ENCODE data around the gene LDB2. TPM values are rescaled to one million over a fixed set of nuclear protein-coding genes. Genes with fewer than 3 reads are reported as not detected.
A peak's percentile ranks its signal among the peaks of the same experiment; 100 is the strongest.
"Not testable (repeated sequence)": the region's sequence is repeated elsewhere in the genome, so short reads cannot be mapped to it uniquely, and the experiment has no call there.

The LDB2 gene
- total RNA-seq, 1 experiment from 2014 or later = 33.5 TPM

DNA sequence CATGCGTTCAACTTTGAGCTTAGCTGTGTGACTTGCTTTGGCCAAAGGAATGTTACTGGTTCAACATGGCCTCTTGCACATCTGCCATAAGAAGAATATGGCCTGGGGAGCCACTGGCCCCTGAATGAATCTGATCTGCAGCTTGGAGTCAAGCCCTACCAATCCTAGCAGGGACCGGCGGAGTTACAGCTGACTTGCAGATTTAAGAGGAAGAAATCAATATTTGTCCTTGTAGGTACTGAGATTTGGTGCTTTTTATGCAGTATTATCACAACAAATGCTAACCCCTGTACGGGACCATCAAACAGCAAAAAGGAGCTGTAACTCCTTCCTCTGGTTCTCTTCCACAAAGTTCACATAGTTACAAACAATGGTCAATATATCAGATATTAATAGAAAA is 252.0 kb downstream of the LDB2 start:
- no peak for DNase-seq (ENCODE audit: low read depth)

DNA sequence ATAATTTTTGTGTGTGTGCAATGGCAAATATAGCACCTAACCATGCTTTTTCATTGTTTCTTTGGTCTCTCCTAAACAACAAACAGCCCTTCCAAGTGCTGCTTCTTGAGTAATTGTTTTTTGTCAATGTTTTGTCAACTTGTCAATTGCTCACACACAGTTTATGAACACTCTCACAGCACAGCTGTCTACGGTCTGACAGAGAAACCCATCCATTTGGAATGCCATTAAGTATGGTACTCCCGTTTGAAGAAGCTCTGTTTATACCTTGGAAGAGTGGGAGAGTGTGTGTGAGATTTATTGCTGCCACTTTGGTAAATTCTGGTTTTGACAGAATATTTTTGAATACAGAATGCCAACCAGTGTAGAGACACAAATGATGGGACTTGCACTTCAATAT is 254.6 kb downstream of the LDB2 start:
- DNase-seq (ENCODE audit: low read depth) = no peak

- DNase-seq (ENCODE audit: low read depth) = peak; percentile 26
These were observed 255.5 kb downstream of the LDB2 start for GRCh38 chr4:16642897-16643296.

DNA sequence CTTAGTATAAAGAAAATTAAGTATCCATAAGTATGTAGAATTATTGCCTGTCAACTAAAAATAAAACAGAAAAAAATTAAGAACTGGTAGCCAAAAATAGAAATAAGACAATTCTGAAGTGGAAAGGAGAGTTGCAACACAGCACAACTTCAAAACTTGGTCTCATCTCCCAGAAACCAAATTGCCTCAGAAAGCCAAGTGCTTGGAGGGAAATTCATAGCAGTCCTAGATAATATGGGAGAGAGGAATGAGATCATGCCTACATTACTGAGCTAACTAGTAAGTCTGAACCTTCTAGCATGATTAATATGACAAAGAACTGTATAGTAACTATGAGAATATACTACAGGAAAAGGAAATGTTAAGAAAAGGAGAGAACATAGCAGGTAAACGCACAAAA is 256.5 kb downstream of the LDB2 start:
- no peak for DNase-seq (ENCODE audit: low read depth)

GRCh38 chr4:16636912-16637630 is 261.4 kb downstream of the LDB2 start:
- DNase-seq (ENCODE audit: low read depth) = peak; percentile 69

GRCh38 chr4:16636304-16636703 is 262.1 kb downstream of the LDB2 start:
- no peak for DNase-seq (ENCODE audit: low read depth)

DNA sequence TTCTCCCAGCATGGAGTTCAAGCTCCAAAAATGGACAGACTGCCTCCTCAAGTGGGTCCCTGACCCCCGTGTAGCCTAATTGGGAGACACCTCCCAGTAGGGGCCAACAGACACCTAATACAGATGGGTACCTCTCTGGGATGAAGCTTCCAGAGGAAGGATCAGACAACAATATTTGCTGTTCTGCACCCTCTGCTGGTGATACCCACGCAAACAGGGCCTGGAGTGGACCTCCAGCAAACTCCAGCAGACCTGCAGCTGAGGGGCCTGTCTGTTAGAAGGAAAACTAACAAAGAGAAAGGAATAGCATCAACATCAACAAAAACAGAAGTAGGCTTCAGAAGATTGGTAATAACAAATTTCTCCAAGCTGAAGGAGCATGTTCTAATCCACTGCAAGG is 269.2 kb downstream of the LDB2 start:
- DNase-seq (ENCODE audit: low read depth) = not testable (repeated sequence)

DNA sequence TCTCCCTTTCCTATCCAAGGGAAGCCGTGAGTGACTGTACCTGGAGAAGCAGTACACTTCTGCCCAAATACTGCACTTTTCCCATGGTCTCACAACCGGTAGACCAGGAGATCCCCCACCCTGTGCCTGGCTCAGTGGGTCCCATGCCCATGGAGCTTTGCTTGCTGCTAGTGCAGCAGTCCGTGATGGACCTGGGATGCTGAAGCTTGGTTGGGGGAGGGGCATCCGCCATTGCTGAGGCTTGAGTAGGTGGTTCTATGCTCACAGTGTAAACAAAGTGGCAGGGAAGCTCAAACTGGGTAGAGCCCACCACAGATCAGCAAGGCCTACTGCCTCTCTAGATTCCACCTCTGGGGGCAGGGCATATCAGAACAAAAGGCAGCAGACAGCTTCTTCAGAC is 269.6 kb downstream of the LDB2 start:
- not testable (repeated sequence) for DNase-seq (ENCODE audit: low read depth)

DNA sequence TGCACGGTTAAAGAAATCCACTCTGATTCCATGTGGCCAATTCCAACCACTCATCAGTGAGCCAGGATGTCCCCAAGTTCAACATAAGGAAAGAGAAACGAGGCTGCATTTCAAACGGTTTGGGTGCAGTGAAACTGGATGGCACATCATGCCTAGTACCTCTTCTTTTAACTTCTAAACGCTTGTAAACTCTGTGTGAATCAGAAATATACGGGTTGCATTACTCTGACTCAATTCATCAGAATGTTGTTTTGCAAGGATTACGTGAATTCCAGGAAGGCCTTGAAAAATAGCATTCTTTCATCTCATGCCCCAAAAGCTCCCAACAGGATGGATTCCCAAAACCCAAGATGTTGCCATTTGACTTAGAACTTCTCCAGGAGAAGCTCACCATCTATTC is 270.4 kb downstream of the LDB2 start:
- peak; percentile 94 for DNase-seq (ENCODE audit: low read depth)

DNA sequence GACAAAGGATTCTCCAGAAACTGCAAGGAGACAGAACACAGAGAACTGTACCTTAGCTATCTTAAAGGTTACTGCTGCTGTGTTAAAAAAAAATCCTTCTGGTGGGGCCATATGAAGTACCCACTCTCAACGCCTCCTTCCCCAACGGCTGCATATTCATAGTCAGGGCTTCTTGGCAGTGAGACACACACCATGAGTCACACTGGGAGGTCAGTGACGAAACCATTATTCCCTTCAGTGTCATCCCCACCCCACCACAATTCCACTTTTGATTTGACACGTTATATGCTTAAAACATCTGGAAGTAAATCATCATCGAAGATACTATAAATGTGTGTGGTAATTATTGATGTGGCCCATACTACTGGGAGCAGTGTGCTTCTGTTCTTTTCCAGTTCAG is 271.5 kb downstream of the LDB2 start:
- peak; percentile 93 for DNase-seq (ENCODE audit: low read depth)

- DNase-seq (ENCODE audit: low read depth) = no peak
These were observed 275.6 kb downstream of the LDB2 start for GRCh38 chr4:16622826-16623225.

DNA sequence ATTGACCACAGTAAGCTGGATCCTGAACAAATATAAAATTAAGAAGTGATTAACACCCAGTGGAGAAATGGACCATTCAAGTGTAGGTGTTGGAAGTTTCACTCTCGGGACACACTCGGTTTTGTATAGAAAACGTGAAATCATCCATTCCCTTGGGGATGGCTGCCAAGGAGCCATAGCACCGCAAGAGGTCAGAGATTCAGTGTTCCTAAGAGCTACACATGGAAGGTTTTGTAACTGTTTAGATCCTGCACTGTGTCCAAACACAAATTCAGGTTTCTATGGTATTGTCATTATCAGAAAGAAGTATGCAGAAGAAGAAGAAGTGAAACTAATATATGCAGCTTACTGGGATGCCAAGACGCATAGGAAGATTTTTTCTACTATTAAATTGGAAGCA is 281.0 kb downstream of the LDB2 start:
- peak; percentile 53 for DNase-seq (ENCODE audit: low read depth)

- no peak for DNase-seq (ENCODE audit: low read depth)
These were observed 281.4 kb downstream of the LDB2 start for GRCh38 chr4:16617011-16617410.

DNA sequence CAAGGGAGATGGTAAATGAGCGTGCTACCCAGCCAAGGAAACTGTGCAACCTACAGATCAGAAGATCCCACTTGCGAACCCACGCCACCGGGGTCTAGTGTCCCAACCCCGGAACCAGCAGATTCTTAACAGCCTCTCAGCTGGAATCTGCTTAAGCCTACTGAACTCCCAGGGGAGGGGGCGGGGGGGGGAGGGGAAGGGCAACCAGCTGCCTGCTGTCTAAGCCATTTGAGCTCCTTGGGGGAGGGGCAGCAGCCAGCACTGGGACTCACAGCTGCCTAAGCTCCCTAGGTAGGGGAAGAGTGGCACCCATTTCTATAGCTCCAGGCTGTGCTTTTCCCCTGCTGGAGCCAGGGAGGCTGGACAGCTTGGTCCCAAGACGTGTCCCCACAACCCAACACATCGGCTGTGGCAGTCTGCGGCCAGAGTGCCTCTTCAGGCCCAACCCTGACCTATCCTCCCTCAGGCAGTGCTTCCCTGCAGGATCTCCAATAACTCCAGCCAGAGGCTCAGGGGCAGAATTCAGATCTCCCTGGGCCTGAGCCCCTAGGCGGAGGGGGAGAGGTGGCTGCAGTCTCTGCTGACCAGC is 289.2 kb downstream of the LDB2 start:
- DNase-seq (ENCODE audit: low read depth) = no peak

- DNase-seq (ENCODE audit: low read depth) = no peak
These were observed 289.8 kb downstream of the LDB2 start for GRCh38 chr4:16608611-16609125.

- peak; percentile 51 for DNase-seq (ENCODE audit: low read depth)
These were observed 290.3 kb downstream of the LDB2 start for GRCh38 chr4:16608123-16608522.

DNA sequence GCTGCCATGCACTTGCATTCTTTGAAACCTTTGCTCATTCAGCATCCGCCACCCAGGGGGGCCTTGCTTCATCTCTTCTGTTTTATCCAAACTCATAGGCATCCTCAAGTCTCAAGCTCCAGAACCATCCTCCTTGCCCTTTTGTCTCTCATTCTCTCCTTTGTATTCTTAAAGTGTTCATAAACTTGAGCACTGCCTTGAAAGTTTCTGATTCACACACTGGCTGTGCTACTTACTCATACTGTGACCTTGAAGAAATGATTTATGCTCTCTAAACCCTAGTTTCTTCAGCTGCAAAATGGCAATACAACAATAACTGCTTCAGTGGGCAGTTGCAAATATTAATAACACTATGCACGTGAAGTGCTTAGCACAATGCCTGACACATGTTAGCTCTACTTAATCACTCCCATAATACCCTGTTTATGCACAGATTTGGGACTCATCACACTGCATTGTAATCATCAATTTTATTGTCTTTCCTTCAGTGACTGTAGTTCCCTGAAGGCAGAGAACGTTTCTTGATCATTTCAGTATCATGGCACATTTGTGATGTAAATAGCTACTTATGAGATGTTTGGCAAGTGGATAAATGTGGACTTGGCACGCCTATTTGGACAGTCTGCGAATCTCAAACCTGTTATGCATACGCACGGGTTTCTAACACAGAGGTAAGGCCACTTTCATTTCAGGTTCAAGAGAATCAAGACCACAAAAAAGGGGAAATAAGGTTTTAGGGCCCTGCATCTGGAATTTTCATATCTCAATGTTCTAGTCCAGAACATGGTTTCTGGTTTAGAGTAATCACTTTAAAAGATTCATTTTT is 291.0 kb downstream of the LDB2 start:
- no peak for DNase-seq (ENCODE audit: low read depth)

DNA sequence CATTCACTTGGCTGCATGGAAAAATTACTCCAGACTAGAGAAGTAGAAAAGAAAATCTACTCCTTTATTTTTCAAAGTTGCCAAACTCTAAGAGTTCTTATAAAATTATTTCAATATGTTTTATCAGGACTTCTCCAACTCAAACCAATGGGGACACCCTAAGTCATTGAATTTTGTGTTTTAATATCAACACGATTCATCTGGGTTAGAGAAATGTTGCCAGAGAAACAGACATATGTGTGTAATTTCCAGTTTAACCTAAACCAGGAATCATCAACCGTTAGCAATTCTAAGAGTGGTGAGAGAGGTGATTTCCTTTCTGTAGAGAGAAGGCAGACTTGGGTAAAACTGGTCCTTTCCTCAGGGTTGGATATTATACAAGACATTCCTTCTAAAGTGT is 291.8 kb downstream of the LDB2 start:
- DNase-seq (ENCODE audit: low read depth) = no peak

DNA sequence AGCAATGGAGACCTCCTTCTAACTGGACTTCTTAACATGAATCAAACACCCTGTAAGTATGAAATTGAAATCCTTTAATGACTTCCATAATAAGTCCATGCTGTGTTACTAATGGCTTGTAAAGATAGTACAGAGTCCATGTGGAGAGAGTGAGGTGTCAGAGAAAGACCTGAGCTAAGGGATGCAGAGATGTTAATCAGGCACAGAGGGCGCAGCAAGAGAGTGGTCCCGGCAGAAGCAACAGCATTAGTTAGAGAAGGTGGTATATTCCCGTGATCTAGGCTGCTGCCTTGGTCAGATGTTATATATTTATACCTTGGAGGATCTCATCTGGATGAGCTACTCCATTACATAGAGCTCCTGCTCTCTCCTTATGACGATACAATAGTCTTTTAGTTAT is 295.3 kb downstream of the LDB2 start:
- DNase-seq (ENCODE audit: low read depth) = no peak

GRCh38 chr4:16598597-16599206 is 299.7 kb downstream of the LDB2 start:
- DNase-seq (ENCODE audit: low read depth) = peak; percentile 73

- peak; percentile 94 for DNase-seq (ENCODE audit: low read depth)
These were observed 300.4 kb downstream of the LDB2 start for GRCh38 chr4:16597845-16598596.

Data from M059J (cell line).